ENCODE measurements around the gene GDPD2.
"Not testable (repeated sequence)": the region's sequence is repeated elsewhere in the genome, so short reads cannot be mapped to it uniquely, and the experiment has no call there.

GDPD2 gene, protein sequence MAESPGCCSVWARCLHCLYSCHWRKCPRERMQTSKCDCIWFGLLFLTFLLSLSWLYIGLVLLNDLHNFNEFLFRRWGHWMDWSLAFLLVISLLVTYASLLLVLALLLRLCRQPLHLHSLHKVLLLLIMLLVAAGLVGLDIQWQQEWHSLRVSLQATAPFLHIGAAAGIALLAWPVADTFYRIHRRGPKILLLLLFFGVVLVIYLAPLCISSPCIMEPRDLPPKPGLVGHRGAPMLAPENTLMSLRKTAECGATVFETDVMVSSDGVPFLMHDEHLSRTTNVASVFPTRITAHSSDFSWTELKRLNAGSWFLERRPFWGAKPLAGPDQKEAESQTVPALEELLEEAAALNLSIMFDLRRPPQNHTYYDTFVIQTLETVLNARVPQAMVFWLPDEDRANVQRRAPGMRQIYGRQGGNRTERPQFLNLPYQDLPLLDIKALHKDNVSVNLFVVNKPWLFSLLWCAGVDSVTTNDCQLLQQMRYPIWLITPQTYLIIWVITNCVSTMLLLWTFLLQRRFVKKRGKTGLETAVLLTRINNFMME

GRCh38 chrX:70422851-70423341 lies at the start of gene GDPD2:
Gene GDPD2, plus strand, starts transcription at chrX:70423314. Its CDS starts 1,671 bp downstream, at chrX:70424985.
- no peak for DNase-seq

DNA sequence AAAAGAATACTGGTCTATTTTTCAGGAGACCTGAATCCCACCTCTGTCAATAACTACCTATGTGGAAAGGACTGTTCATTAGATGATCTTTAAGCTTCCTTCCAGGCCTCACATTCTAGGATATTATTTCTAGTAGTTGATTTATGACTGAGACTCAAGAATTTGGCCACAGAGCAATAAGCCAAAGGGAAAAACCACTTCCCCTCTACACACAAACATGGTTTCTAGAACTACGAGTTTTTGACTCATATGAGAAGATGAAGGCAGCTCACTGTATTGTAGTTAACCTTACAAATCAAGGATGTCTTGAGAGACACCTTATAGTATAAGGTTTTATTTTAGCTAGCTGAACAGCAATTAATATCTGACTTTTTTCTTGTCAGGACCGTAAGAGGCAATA lies 36.9 kb upstream of the GDPD2 start:
- no peak for DNase-seq

DNA sequence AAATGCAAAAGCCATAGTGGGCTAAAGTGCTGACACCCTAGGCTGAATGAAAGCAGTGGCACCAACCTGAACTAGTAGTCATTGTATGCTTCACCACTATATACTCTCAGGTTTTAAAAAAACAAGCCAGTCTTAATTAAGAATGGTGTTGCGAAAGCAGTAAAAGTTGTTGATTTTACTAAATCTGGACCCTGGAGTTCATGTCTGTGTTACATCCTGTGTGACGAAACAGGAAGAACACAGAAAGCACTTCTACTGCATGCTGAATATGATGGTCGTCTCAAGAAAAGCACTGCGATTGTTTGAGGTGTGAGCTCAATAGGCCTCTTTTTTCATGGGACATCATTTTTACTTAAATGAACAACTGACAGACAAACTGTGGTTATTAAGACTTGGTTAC lies 24.2 kb upstream of the GDPD2 start:
- no peak for DNase-seq

DNA sequence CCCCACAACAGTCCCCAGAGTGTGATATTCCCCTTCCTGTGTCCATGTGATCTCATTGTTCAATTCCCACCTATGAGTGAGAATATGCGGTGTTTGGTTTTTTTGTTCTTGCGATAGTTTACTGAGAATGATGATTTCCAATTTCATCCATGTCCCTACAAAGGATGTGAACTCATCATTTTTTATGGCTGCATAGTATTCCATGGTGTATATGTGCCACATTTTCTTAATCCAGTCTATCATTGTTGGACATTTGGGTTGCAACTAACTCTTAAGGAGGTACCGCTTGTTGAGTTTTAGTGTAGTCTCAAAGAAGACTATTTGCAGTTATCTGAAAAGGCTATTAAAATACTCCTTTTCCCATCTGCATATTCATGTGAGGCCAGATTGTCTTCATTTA lies 22.9 kb upstream of the GDPD2 start:
- not testable (repeated sequence) for DNase-seq

DNA sequence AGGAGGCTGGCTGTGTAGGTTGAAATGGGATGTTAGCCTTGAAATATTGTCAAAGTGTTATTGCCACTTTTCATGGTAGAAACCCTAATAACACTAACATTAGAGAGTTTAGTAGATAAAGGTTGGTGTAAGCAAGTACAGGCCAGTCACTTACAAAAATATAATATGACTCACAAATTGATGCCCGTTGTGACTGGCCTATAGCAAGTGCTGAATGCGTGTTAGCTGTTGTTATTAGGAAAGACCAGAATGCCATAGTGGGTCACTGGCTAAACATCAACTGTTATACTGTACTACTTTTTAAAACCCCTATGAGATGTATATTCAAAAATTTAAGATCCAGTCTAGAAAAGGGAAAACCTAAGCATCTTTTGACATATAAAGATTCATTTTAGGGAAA lies 20.4 kb upstream of the GDPD2 start:
- no peak for DNase-seq

DNA sequence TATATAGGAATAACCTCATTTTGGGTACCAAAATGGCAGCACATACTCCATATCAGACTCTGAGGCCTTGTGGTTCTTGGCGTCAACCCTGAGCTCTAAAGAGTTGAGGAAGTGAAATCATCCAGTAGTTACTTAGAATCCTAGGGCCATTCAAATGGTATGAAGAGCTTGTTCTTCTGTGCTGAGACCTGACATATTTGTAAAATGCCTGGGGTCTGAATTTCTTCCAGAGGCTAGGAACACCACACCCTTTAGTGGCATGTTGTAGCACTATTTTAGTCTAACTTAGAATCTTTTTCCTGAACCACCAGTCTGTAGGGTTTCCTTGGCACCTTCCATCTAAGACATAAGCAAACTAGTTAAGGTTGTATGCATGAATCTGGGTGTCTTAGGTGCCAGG lies 18.1 kb upstream of the GDPD2 start:
- DNase-seq = no peak

GRCh38 chrX:70410921-70411320 lies 12.2 kb upstream of the GDPD2 start:
- DNase-seq = no peak

DNA sequence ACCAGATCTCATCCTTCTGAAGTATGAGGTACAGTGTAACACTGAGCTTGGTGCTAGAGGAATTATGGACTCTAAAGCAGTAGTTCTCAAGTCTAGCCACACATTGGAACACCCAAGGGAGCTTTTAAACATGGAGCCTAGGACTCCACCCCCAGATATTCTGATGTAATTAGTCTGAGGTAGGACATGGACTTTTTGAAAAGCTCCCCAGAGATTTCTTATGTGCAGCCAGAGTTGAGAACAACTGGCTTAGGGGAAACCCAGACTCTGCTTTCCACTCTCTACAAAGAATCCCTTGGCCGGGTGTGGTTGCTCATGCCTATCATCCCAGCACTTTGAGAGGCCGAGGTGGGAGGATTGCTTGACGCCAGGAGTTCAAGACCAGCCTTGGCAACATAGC lies 11.6 kb upstream of the GDPD2 start:
- DNase-seq = no peak

DNA sequence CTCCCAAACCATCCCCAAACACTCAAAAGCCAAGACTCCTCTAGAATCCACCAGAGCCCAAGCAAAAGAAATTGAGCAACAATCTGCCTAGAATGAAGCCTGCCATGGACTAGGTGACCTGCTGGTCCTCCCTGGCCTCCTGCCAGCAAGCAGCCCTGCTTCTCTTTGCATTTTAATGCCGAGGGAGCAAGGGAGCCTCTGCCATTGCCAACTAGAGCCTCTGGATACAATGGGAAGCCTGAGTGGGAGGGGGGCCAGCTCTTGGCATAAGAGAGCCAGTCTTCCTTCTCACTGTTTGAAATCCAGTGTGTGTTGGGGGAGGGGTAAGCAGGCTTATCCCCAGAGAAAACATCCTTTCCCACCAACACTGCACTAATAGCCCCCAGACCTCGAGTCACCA lies 1.5 kb upstream of the GDPD2 start:
- no peak for DNase-seq

- DNase-seq = no peak
These were observed 992 bp downstream of the GDPD2 start for GRCh38 chrX:70423936-70424675.

- no peak for DNase-seq
These were observed 1.7 kb downstream of the GDPD2 start for GRCh38 chrX:70424801-70425200.

DNA sequence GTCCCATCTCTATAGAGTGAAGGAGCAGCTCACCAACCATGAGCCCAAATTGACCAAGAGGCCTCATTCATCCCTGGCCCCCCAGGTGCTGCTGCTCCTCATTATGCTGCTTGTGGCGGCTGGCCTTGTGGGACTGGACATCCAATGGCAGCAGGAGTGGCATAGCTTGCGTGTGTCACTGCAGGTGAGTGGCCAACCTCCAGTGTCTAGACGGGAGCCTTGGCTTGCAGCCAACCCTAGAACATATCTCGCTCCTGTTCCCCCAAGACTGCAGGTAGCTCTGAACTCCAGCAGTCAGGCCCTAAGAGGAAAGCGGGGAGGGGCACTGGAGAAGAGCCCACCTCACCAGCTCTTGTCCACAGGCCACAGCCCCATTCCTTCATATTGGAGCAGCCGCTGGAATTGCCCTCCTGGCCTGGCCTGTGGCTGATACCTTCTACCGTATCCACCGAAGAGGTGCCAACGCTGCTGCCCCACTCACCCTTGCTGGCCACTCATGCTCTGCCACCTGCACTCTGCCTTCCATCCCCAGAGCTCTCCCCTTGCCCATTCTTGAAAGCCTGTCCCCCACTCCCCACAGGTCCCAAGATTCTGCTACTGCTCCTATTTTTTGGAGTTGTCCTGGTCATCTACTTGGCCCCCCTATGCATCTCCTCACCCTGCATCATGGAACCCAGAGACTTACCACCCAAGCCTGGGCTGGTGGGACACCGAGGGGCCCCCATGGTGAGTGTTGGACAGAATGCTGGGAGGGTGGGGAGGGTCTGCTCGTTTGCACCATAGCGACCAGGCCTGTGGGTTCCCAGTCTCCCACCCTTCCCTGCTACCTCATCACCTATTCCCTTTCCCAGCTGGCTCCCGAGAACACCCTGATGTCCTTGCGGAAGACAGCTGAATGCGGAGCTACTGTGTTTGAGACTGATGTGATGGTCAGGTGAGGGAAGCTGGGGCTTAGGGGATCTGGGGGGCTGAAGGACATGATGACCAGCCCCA lies 3.5 kb downstream of the GDPD2 start:
- no peak for DNase-seq

DNA sequence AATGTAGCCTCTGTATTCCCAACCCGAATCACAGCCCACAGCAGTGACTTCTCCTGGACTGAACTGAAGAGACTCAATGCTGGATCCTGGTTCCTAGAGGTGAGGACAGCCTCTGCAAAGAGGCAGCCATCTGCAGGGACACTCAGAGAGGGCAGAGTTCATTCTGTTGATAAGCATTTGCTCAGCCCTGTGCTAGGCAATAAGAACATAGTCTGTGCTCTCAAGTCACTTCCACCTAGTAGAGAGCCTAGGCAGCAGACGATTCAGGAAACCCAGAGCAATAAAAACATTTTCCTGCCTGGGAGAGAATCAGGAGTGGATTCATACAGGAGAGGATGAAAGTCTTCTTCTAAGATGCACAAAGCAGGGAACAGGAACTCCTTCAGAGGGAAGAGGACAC lies 4.3 kb downstream of the GDPD2 start:
- DNase-seq = no peak

GRCh38 chrX:70429759-70430158 lies 6.6 kb downstream of the GDPD2 start:
- DNase-seq = no peak

- DNase-seq = no peak
These were observed 10.1 kb downstream of the GDPD2 start for GRCh38 chrX:70432936-70433847.

- no peak for DNase-seq
These were observed 10.8 kb downstream of the GDPD2 start for GRCh38 chrX:70433848-70434351.

DNA sequence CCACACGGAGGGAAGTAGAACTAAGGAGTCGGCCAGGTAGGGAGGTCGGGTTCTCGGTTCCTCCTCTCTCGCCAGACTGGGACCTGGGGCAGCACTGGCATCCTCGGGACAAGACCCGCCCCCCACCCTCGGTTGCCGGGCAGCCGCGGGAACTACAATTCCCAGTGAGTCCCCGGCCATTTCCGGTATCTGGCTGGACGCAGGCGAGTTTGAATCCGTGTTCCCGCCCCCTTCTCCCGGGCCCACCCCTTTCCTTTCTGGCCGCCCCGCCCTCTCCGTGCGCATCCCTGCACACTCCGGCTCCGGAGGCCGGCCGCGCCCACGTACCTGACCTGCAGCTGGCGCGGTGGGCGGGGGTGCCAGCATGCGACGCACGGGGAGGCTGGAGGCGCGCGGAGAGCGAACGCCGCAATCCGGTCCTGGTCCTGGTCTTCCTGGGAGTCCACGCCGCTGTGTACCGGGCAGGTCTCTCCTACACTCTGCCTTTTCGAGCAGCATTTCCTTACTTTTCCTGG lies 11.3 kb downstream of the GDPD2 start:
- DNase-seq = no peak

DNA sequence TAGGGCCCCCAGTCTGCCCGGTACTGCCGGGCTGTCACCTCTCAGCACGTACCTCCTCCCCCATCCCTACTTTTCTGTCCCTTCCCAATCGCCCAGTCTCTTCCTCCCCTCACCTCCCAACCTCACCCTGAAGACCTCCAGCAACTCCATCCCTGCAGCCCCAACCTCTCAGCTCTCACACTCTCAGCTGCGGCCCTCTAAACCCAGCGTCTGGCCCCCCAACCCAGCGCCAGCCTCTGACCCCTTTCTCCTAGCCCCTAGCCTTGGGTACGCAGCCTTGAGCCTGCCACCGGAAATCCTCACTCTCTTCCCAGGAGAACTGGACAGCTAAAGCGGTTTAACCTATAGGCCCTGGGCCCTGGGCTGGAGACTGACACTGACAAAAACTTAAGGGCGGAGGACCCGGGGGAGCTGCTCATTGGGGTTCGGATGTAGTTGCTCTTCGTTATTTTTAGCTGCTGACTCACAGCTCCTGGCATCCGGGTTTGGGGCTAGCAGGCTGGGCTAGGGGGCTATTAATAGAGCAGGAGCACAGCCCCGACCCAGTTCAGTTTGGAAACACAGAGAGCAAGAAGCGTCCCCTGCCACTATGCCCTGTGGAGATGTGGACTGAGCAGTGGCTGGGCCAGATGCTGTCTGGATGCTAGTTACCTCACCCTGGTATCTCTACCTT lies 11.9 kb downstream of the GDPD2 start:
- no peak for DNase-seq

GRCh38 chrX:70436343-70436742 lies 13.2 kb downstream of the GDPD2 start:
- DNase-seq = no peak

DNA sequence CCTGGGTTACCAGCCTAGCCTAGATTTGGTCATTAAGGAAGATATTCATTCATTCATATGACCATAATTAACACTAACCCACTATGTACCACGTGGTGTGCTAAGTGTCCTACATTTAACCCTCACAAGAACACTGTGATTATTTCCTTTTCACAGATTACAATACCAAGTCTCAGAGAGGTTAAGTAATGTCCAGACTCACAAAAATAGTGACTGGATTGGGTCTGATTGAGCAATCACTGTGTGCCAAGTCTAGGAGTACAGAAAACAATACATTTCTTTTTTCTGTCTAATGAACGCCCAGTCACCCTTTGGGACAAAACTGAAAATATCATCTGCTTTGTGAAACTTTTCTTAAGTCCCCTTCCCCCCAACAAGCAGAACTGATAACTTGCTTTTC lies 13.9 kb downstream of the GDPD2 start:
- DNase-seq = no peak

Measured in SIG-M5 (cell line).